ENCODE data around the gene PAPLN.
"Not testable (repeated sequence)": the region's sequence is repeated elsewhere in the genome, so short reads cannot be mapped to it uniquely, and the experiment has no call there.

PAPLN gene, protein sequence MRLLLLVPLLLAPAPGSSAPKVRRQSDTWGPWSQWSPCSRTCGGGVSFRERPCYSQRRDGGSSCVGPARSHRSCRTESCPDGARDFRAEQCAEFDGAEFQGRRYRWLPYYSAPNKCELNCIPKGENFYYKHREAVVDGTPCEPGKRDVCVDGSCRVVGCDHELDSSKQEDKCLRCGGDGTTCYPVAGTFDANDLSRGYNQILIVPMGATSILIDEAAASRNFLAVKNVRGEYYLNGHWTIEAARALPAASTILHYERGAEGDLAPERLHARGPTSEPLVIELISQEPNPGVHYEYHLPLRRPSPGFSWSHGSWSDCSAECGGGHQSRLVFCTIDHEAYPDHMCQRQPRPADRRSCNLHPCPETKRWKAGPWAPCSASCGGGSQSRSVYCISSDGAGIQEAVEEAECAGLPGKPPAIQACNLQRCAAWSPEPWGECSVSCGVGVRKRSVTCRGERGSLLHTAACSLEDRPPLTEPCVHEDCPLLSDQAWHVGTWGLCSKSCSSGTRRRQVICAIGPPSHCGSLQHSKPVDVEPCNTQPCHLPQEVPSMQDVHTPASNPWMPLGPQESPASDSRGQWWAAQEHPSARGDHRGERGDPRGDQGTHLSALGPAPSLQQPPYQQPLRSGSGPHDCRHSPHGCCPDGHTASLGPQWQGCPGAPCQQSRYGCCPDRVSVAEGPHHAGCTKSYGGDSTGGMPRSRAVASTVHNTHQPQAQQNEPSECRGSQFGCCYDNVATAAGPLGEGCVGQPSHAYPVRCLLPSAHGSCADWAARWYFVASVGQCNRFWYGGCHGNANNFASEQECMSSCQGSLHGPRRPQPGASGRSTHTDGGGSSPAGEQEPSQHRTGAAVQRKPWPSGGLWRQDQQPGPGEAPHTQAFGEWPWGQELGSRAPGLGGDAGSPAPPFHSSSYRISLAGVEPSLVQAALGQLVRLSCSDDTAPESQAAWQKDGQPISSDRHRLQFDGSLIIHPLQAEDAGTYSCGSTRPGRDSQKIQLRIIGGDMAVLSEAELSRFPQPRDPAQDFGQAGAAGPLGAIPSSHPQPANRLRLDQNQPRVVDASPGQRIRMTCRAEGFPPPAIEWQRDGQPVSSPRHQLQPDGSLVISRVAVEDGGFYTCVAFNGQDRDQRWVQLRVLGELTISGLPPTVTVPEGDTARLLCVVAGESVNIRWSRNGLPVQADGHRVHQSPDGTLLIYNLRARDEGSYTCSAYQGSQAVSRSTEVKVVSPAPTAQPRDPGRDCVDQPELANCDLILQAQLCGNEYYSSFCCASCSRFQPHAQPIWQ

DNA sequence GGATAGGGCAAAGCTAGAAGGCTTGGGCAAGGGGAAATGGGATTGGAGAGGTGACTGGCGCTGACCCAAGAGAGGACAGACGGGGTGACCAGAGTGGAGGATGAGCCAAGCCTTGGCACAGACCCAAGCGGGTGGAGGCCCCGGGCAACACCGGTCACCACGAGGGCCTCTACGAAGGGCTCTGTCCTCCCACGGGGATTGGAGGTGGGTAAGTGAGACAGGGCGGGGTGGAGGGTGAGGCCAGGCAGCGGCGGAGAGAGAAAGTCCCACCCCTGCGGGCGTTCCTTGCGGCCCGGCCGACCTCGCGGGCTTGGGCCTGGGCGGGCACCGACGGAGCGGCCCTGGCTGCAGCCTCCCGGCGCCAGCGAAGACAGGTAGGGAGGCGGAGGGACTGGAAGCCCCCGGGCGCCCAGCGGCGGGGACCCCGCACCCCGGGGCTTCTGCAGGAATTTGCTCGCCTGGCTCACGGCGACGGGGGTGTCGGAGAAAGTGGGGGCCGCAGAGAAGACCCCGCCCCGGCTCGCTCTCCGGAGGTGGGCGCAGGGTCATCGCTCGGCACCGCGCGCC lies at the start of gene PAPLN:
TSS of gene PAPLN (plus strand) at position 288 of the 567 bp plus-strand sequence. CDS start 2,273 bp downstream, outside the sequence.
- no peak for DNase-seq (ENCODE audit: low read depth)

DNA sequence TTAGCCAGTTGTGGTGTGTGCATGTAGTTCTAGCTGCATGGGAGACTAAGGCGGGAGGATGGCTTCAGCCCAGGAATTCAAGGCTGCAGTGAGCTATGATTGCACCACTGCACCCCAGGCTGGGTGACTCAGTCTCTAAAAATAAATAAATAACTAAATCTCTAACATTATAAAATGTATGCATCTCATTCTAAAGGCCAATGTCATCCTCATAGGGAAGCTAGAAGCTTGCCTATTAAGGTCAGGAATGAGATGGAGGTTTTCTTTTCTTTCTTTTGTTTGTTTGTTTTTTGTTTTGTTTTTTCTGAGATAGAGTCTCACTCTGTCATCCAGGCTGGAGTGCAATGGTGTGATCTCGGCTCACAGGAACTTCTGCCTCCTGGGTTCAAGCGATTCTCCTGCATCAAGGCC lies 48.8 kb upstream of the PAPLN start:
- DNase-seq (ENCODE audit: low read depth), result peak; percentile 38

DNA sequence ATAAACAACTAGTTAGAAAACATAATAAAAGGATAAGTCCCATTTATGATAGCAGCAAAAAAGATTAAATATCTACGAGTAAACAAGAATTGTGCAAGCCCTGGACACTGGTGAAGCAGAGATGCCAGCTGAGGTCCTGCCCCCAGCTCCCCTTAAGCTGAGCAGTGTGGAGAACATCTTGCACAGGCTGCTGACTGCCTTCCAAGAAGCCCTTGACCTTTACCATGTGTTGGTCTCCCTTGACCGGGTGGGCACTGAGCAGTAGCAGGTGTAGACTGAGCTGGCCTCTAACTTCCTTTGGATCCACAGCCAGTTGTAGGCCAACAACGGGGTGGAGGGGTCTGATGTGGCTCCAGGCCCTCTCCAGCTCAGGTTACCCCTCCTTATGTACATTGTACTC lies 47.7 kb upstream of the PAPLN start:
- DNase-seq (ENCODE audit: low read depth), result no peak

DNA sequence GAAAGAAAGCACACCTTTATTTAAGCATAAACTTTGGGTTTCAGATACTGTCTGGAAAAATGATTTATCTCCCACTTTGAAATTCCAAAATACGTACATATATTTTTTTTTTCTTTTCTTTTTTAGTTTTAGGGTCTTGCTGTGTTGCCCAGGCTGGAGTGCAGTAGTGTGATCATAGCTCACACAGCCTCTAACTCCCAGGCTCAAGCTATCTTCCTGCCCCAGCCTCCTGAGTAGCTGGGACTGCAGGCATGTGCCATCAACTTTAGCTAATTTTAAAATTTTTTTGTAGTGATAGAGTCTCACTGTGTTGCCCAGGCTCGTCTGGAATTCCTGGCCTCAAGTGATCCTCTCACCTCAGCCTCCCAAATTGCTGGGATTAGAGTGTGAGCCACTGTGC lies 45.9 kb upstream of the PAPLN start:
- DNase-seq (ENCODE audit: low read depth), result no peak

DNA sequence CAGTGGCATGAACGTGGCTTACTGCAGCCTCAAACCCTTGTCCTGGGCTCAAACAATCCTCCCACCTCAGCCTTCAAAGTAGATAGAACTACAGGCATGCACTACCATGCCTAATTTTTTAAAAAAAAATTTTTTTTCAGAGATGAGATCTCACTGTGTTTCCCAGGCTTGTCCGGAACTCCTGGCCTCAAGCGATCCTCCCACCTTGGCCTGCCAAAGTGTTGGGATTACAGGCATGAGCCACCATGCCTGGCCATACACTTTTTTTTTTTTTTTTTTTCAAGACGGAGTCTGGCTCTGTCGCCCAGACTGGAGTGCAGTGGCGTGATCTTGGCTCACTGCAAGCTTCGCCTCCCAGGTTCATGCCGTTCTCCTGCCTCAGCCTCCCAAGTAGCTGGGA lies 43.0 kb upstream of the PAPLN start:
- DNase-seq (ENCODE audit: low read depth), result not testable (repeated sequence)

DNA sequence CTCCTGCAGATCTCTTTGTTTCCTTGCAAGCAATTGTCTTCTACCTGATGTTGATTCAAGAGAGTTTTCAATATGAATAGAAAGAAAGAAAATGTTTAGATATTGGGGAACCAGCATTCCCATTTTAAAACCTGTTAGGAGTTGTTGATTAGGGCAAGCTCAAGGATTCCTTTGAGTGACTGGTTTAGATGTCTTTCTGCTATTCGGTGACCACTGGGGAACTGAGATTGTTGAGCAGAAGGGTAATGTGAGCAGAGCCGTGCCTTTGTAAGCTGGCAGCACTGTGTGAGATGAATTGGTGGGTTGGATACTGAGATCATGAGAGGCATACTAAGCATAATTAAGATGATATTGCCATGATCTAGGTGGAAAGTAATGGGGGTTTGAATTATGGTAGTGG lies 39.1 kb upstream of the PAPLN start:
- DNase-seq (ENCODE audit: low read depth), result no peak

DNA sequence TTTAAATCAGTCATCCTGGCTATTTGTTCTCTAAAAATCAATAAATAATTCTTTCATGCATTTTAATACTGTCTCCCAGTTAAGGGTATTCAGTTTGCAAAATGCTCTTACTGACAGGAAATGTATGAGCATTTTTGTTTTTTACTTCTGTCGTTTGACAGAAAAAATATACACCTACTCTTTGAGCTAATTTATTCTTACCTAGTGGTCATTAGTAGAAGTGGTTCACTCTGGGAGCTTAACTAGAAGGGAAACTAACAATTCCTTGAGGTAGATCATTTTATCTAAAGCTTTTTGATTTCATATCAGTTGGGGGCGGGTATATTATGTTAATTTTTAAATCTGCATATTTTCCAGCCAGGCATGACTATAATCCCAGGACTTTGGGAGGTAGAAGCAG lies 33.8 kb upstream of the PAPLN start:
- DNase-seq (ENCODE audit: low read depth), result no peak

DNA sequence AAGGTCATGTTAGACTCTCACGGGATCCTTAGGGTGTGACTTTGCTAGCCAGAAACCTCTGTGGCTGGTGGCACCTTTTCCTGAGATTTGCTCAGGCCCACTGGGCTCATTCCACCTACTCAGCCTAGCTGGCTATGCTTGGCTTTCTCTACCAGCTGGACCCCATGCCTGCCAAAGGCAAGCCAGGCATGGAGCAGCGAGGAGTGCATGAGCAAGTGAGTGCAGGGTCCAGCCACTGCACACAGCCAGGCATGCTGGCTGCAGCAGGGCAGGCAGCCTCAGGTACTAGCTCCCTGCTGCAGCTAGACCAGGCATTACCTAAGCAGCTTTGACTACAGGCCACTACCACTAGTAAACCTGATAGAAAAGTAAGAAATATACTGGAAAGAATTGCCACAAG lies 29.7 kb upstream of the PAPLN start:
- DNase-seq (ENCODE audit: low read depth), result no peak

DNA sequence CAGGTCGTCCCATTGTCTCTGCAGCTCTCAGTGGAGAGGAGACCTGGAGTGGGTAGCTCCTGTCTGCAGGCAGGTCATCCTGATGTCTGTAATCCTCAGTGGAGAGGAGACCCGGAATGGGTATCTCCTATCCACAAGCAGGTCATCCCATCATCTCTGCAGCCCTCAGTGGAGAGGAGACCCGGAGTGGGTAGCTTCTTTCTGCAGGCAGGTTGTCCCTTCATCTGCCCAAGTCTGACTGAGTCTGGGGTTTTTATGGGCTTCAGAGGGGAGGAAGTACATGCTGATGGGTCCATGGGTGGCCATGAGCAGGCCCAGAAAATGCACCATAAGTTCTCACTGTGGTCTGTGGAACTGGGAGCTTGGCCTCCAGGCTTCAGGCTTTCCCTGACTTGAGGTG lies 28.9 kb upstream of the PAPLN start:
- DNase-seq (ENCODE audit: low read depth), result no peak

DNA sequence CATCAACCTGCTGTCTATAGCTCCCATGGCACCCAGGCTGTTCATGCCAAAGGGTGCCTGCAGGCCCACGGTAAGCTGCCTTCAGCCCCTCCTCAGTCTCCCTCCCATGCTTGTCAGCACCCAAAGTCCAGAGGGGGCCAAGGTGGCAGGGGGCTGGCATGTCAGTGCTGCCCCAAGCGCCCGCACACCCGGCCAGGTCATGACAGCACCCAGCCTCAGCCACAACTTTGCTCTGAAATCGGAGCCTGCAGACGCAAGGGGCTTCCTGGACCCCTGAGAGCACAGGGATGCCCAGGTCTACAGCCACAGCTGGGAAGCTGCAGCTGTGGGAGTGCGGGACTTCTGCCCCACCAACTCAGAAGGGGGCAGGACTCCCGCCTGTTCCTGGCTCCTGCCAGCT lies 28.5 kb upstream of the PAPLN start:
- DNase-seq (ENCODE audit: low read depth), result no peak

DNA sequence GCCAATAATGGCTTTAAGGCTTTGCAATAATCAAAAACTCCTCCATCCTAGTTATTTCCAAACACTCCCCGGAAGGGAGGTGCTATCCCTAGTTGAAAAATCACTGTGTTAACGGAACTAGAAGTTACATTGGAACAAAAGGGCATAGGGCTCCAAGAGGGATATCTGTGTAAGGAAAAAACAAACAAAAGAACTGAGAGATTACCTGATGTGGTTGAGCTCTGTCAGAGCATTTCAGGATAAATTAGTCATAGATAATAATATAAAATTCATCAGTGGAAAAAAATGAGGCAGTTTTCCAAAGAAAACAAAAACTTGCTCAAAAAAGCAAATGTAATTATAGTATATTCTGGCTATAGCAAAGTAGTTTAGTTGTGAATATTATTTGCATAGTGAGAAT lies 27.4 kb upstream of the PAPLN start:
- peak; percentile 11 for DNase-seq (ENCODE audit: low read depth)

DNA sequence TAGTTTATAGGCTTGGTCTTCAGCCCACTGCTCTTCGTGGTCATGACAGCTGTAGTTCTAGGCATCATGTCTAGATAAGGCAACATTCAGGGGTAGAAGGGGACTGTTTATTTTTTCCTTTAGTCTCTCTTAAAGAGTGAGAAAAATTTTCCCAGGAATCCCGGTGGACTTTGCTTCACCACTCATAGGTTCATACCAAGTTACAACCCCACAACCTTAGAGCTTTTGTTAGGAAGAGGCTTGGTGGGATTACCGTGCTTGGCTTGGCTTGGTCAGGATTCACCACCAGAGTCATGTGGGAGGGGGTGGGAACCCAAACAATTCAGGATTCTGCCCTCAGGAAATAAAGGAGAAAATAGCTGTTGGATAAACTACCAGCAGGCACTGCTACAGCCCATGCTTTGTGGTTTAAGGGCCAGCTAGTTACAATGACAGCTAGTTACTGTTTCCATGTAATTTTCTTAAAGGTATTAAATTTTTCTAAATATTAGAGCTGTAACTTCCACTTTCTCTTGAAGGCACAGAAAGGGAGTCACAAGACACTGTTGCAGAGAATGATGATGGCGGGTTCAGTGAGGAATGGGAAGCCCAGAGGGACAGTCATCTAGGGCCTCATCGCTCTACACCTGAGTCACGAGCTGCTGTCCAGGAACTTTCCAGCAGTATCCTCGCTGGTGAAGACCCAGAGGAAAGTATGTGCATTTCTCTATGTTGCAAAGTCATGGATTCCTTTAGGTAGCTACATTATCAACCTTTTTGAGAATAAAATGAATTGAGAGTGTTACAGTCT lies 25.9 kb upstream of the PAPLN start:
- no peak for DNase-seq (ENCODE audit: low read depth)

DNA sequence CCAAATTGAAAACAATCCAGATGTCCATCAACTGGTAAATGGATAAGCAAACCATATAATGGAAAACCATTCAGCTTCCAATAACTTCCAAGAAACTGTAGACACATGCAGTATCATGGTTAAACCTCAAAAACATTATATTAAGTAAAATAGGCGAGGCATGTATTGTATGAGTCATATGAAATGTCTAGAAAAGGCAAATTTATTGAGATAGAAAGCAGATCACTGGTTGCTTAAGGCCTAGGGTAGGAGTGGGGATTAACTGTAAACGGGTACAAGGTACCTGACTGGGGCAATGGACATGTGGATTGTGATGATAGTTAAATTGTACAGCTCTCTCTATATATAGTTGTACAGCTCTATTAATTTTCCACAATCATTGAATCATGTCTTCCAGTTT lies 21.3 kb upstream of the PAPLN start:
- DNase-seq (ENCODE audit: low read depth), result no peak

DNA sequence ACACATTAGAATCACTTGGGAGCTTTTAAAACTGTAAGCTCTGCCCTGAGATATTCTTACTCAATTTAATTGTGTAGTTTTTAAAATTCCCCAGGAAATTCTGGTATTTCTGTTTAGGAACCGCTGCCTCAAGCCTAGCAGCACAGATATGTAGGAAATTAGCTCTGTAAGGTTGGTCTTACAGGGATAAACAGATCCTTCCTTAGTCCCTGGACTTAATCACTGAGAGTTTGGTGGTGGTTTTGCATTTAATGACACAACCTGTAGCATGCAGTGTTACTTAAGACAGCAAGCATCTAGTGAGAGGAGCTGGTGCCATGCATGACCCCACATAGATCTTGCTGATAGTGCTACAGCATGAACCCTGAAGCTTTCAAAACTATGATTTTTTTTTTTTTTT lies 19.9 kb upstream of the PAPLN start:
- DNase-seq (ENCODE audit: low read depth), result no peak

DNA sequence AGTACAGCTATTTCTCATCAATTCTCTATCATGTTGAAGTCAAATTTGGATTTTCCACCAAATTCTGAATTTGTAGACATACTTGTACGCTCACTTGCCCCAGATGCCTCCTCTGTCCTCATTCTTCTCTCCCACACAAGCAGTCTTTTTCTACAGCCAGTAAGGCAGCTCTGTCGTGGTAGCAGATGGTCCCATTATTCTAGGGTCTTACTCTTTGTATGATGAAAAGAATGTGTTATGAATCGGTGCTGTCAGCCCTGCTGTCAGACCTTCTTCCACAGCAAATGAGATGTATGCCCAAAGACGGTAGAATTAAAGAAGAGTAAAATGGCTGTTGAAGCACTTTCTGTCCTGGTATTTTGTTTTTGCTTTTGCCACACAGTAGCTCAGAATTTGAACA lies 17.2 kb upstream of the PAPLN start:
- no peak for DNase-seq (ENCODE audit: low read depth)

DNA sequence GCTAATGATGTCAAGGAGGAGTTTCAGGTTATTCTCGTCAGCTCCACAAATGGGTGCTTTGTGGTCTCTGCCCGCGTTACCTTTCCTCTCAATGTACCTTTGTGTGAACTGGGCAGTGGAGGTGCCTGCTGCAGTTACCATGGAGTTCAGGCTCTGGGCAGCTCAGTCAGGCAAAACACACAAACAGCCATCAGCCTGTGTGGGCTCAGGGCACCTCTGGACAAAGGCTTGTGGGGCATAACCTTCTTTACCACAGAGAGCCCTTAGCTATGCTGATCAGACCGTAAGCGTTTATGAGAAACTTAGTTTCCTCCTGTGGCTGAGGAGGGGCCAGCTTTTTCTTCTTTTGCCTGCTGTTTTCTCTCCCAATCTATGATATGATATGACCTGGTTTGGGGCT lies 16.7 kb upstream of the PAPLN start:
- no peak for DNase-seq (ENCODE audit: low read depth)

DNA sequence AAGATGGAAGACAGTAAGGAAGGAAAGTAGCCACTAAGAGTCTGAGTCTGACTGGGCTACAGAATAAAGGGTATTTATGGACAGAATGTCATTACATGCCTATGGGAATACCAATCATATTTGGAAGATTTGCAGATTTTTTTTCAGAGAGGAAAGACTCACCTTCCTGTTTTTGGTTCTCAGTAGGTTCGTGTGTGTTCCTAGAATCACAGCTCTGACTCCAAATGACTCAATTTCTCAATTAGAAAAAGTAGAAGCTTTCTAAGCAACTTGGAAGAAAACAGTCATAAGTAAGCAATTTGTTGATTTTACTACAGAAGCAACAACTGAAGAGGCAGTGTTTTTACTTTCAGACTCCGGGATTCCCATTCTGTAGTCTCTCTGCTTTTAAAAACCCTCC lies 15.4 kb upstream of the PAPLN start:
- DNase-seq (ENCODE audit: low read depth), result no peak

DNA sequence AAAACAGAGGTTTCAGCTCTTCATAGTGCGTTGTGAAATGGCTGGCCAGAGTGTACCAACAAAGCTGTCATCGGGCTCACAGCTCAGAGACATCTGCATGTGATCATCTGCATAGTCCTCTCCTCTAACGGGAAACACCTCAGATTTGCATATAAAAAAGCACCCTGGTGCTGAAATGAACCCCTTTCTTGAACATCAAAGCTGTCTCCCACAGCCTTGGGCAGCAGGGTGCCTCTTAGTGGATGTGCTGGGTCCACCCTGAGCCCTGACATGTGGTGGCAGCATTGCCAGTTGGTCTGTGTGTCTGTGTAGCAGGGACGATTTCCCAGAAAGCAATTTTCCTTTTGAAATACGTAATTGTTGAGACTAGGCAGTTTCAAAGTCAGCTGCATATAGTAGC lies 14.3 kb upstream of the PAPLN start:
- no peak for DNase-seq (ENCODE audit: low read depth)

DNA sequence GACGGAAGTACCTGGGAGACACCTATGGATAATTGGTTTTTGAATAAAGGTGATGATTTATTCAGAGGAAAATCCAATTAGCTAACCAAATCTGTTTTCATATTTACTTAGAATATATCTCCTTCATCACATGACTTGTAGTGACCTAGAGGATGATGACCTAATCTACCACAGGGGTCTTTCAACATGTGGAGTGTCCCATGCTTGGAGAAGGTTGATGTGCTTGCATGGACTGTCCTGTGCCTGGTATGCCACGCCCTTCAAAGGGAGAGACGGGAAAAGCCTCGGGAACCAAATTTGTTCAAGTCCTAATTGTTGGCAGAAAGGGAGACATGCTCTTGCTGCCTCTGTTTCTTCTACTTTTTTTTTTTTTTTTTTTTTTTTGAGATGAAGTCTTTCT lies 11.8 kb upstream of the PAPLN start:
- DNase-seq (ENCODE audit: low read depth), result no peak

DNA sequence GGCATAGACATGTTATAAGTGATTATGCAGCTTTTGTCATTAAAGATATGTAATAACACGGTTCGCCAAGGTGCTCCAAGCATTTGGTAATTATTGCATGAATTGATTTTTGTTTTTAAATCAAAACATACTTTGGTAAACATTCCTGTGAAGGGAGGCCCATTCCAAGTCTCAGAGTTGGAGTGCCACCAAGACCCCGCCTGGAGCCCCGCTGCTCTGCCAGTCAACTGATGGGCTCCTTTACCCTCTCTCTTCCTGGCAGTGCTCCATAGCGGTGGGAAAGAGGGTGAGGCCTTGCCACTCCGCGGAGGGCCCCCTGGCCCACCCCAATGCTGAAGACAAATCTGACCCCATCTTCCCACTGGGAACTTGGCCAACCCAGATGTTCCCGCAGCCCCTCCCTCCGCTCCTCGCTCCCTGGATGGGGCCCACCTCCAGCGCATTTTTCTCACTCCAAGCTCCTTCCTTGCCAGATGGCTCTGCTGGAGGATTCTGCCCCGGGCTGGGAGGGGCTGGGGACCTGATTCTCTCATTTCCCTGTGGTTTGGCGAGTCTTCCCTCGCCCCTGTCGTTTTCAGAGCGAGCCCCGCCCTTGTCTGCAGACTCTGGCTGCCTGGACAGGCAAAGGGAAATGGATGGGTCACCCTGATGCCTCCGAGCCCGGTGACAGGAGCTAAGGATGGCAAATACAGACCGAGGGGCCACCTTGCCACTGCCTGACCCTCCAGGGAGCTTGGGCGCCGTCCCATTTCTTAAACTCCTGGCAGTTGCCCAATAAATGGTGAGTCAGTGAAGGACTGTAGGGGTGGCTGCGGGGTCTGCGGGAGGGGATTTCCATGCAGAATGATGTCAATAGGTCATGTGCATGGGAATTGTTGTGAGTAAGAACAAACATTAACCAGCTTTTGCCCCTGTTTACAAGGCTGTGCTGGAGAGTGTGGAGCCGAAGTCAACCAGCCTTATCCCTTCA lies 9.2 kb upstream of the PAPLN start:
- DNase-seq (ENCODE audit: low read depth), result no peak
